Trophoblast cell (in vitro differentiated cells and primary cell): Measurements from ENCODE around the gene ASCL1.
A peak's percentile ranks its signal among the peaks of the same experiment; 100 is the strongest.

Source experiments
- DNase-seq, 2 donors: peaks; one replicate each; pipeline ENCODE4 v3.0.0-alpha.2; 2016
- H2AFZ ChIP-seq: 2 replicates; pipeline ENCODE4 v1.6.1; 2013; ENCODE audit warnings: low read length, moderate library complexity, mild to moderate bottlenecking; ENCODE audit not compliant: insufficient read depth, poor library complexity
- H2AK5ac ChIP-seq: 2 replicates; pipeline ENCODE4 v1.6.1; 2013; ENCODE audit warnings: mild to moderate bottlenecking, low read length
- H2BK120ac ChIP-seq: 2 replicates; pipeline ENCODE4 v1.6.1; 2013; ENCODE audit warnings: low read length, mild to moderate bottlenecking, moderate library complexity; ENCODE audit not compliant: insufficient read depth, poor library complexity
- H2BK12ac ChIP-seq: 2 replicates; pipeline ENCODE4 v1.6.1; 2013; ENCODE audit warnings: mild to moderate bottlenecking, low read length, moderate library complexity
- H2BK5ac ChIP-seq: 2 replicates; pipeline ENCODE4 v1.6.1; 2013; ENCODE audit warnings: low read length, low read depth, moderate library complexity, mild to moderate bottlenecking; ENCODE audit not compliant: poor library complexity
- H3K14ac ChIP-seq: 2 replicates; pipeline ENCODE4 v1.6.1; 2013; ENCODE audit warnings: mild to moderate bottlenecking, low read length
- H3K18ac ChIP-seq: 2 replicates; pipeline ENCODE4 v1.6.1; 2013; ENCODE audit warnings: mild to moderate bottlenecking, low read length
- H3K23ac ChIP-seq: 2 replicates; pipeline ENCODE4 v1.6.1; 2013; ENCODE audit warnings: low read length
- H3K27ac ChIP-seq: 2 replicates; pipeline ENCODE4 v1.5.1; 2013; ENCODE audit warnings: low read depth, mild to moderate bottlenecking, inconsistent platforms, low read length, moderate library complexity
- H3K27me3 ChIP-seq: 2 replicates; pipeline ENCODE4 v1.6.1; 2013; ENCODE audit warnings: inconsistent platforms, mild to moderate bottlenecking, low read length, moderate library complexity; ENCODE audit not compliant: insufficient read depth
- H3K36me3 ChIP-seq, 2 experiments: 1 replicate in 1 of 2; 2 replicates in 1 of 2; pipeline ENCODE4 v1.6.1; 2013; ENCODE audit warnings: low read length in 2 of 2, mild to moderate bottlenecking in 2 of 2, moderate library complexity in 1 of 2; ENCODE audit not compliant: insufficient read depth in 2 of 2, control insufficient read depth in 1 of 2
- H3K4ac ChIP-seq: 2 replicates; pipeline ENCODE4 v1.6.1; 2013; ENCODE audit warnings: low read depth, mild to moderate bottlenecking, low read length, moderate library complexity
- H3K4me1 ChIP-seq, 2 experiments: 1 replicate in 1 of 2; 2 replicates in 1 of 2; pipeline ENCODE4 v1.6.1; 2013; ENCODE audit warnings: low read length in 2 of 2, mild to moderate bottlenecking in 2 of 2, moderate library complexity in 1 of 2; ENCODE audit not compliant: insufficient read depth in 2 of 2, control insufficient read depth in 1 of 2
- H3K4me2 ChIP-seq: 2 replicates; pipeline ENCODE4 v1.6.1; 2013; ENCODE audit warnings: inconsistent platforms, mild to moderate bottlenecking, low read length, moderate library complexity
- H3K4me3 ChIP-seq: 2 replicates; pipeline ENCODE4 v1.5.1; 2013; ENCODE audit warnings: mild to moderate bottlenecking, low read depth, low read length, inconsistent platforms
- H3K79me1 ChIP-seq: one replicate; pipeline ENCODE4 v1.6.1; 2013; ENCODE audit warnings: low read length
- H3K79me2 ChIP-seq: 2 replicates; pipeline ENCODE4 v1.6.1; 2013; ENCODE audit warnings: low read length, mild to moderate bottlenecking; ENCODE audit not compliant: control insufficient read depth, insufficient read depth, poor library complexity
- H3K9ac ChIP-seq: 2 replicates; pipeline ENCODE4 v1.6.1; 2013; ENCODE audit warnings: mild to moderate bottlenecking, low read length
- H3K9me3 ChIP-seq: 2 replicates; pipeline ENCODE4 v1.6.1; 2013; ENCODE audit warnings: low read depth, mild to moderate bottlenecking, control low read depth, inconsistent platforms, low read length; ENCODE audit not compliant: insufficient read depth
- H4K12ac ChIP-seq: 2 replicates; pipeline ENCODE4 v1.6.1; 2013; ENCODE audit warnings: low read depth, mild to moderate bottlenecking, low read length, moderate library complexity
- H4K8ac ChIP-seq: 2 replicates; pipeline ENCODE4 v1.6.1; 2013; ENCODE audit warnings: low read depth, mild to moderate bottlenecking, low read length, moderate library complexity
- H4K91ac ChIP-seq: one replicate; pipeline ENCODE4 v1.6.1; 2013; ENCODE audit warnings: low read depth, mild to moderate bottlenecking, low read length, moderate library complexity
- WGBS: extraction: QIAGEN DNeasy Blood & Tissue Kit; methylation state at CpG from one replicate; pipeline ENCODE4 v1.1.7; 2013; ENCODE audit warnings: missing lambda C conversion rate; ENCODE audit not compliant: insufficient read length, insufficient coverage; ENCODE audit errors: extremely low coverage; 5-methylcytosine and 5-hydroxymethylcytosine counted together

Gene ASCL1

DNA sequence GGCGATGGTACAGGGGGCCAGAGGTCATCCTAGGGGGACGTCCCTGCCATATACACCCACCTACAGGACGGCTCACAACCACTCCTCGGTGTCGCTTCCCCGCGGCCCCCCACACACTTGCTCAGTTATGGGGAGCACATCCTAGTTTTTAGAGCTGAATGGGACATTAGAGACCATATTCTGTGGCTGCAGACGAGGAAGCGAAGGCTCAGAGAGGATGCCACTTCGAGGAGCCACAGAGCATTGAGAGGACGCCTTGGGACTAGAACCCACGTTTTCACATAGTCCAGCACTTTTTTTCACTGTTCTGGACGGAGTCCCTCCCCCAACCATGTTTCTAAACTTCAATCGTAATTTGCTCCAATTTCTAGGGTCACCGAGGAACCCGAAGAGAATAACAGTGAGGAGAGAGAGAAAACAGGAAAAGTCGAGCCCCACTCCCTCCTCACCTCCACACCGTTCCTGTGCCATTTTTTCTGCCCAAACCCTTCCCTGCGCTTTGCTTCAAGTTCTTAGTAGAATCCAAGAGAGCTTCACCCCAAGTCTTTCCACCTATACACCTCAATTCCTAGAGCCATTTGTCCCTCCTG lies 641 bp upstream of the ASCL1 start:
- H2BK5ac ChIP-seq = no peak overlapping the region
- H3K18ac ChIP-seq = no peak overlapping the region
- H3K4me2 ChIP-seq = peak overlapping the region; percentile 29
- H3K9me3 ChIP-seq = peaks cover 11% of the 10 kb centered on the region
- no peak overlapping the region for H3K9ac ChIP-seq
- H3K36me3 ChIP-seq = no peaks in the 10 kb centered on the region
- no peak overlapping the region for H4K8ac ChIP-seq
- no peak overlapping the region for H4K91ac ChIP-seq
- H4K12ac ChIP-seq = no peak overlapping the region
- H2BK12ac ChIP-seq = no peak overlapping the region
- H3K4ac ChIP-seq = no peak overlapping the region
- no peak overlapping the region for H2AFZ ChIP-seq
- H3K79me1 ChIP-seq = no peaks in the 10 kb centered on the region
- no peaks in the 10 kb centered on the region for H3K79me2 ChIP-seq
- no peak overlapping the region for H2BK120ac ChIP-seq
- H3K4me1 ChIP-seq = peaks cover 3 to 9% of the 10 kb centered on the region in 2 experiments
- no peak for DNase-seq
- H3K4me3 ChIP-seq = no peak overlapping the region
- WGBS = no CpG with 5 or more reads among the region's 19 CpGs
- no peak overlapping the region for H2AK5ac ChIP-seq
- H3K14ac ChIP-seq = no peak overlapping the region
- H3K23ac ChIP-seq = no peak overlapping the region
- H3K27me3 ChIP-seq = peaks cover 74% of the 10 kb centered on the region
- H3K27ac ChIP-seq = no peak overlapping the region

DNA sequence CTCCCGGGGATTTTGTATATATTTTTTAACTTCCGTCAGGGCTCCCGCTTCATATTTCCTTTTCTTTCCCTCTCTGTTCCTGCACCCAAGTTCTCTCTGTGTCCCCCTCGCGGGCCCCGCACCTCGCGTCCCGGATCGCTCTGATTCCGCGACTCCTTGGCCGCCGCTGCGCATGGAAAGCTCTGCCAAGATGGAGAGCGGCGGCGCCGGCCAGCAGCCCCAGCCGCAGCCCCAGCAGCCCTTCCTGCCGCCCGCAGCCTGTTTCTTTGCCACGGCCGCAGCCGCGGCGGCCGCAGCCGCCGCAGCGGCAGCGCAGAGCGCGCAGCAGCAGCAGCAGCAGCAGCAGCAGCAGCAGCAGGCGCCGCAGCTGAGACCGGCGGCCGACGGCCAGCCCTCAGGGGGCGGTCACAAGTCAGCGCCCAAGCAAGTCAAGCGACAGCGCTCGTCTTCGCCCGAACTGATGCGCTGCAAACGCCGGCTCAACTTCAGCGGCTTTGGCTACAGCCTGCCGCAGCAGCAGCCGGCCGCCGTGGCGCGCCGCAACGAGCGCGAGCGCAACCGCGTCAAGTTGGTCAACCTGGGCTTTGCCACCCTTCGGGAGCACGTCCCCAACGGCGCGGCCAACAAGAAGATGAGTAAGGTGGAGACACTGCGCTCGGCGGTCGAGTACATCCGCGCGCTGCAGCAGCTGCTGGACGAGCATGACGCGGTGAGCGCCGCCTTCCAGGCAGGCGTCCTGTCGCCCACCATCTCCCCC lies 777 bp downstream of the ASCL1 start:
- Histone ChIP-seq H3K79me2 (no peaks in the 10 kb centered on the region), H4K8ac (no peak overlapping the region), H3K36me3 (no peaks in the 10 kb centered on the region), H3K14ac (no peak overlapping the region), H3K27me3 (peaks cover 79% of the 10 kb centered on the region), H2BK120ac (no peak overlapping the region), H3K9ac (no peak overlapping the region), H3K23ac (no peak overlapping the region), H3K4ac (no peak overlapping the region), H3K27ac (no peak overlapping the region), H2BK5ac (no peak overlapping the region), H2AFZ (no peak overlapping the region), H3K79me1 (no peaks in the 10 kb centered on the region), H4K91ac (no peak overlapping the region), H3K4me2 (peak overlapping the region; percentile 58), H3K4me3 (no peak overlapping the region), H3K18ac (no peak overlapping the region), H2BK12ac (no peak overlapping the region), H3K4me1 (peaks cover 3 to 9% of the 10 kb centered on the region in 2 experiments), H4K12ac (no peak overlapping the region), H2AK5ac (no peak overlapping the region), H3K9me3 (peaks cover 11% of the 10 kb centered on the region)
- DNase-seq = peak; percentile 39 to 67
- no CpG with 5 or more reads among the region's 83 CpGs for WGBS

DNA sequence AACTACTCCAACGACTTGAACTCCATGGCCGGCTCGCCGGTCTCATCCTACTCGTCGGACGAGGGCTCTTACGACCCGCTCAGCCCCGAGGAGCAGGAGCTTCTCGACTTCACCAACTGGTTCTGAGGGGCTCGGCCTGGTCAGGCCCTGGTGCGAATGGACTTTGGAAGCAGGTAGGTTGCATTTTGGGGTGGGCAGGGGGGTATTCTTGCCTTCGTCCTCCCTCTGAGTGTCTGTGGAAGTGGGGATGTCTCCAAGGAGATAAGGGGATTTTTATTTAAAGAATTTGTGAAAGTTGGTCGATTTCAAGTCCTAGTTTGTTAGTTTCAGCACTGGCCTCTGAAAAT lies 1.3 kb downstream of the ASCL1 start:
- Histone ChIP-seq H3K23ac (no peak overlapping the region), H3K4me2 (peak overlapping the region; percentile 58), H4K91ac (no peak overlapping the region), H3K4me3 (no peak overlapping the region), H3K18ac (no peak overlapping the region), H2BK12ac (no peak overlapping the region), H3K14ac (no peak overlapping the region), H3K9me3 (peaks cover 13% of the 10 kb centered on the region), H3K27ac (no peak overlapping the region), H3K27me3 (peaks cover 84% of the 10 kb centered on the region), H3K79me1 (no peaks in the 10 kb centered on the region), H4K12ac (no peak overlapping the region), H2AFZ (no peak overlapping the region), H2BK5ac (no peak overlapping the region), H3K79me2 (no peaks in the 10 kb centered on the region), H3K4ac (no peak overlapping the region), H2AK5ac (no peak overlapping the region), H3K36me3 (no peaks in the 10 kb centered on the region), H2BK120ac (no peak overlapping the region), H3K9ac (no peak overlapping the region), H3K4me1 (peaks cover 3 to 9% of the 10 kb centered on the region in 2 experiments), H4K8ac (no peak overlapping the region)
- DNase-seq = no peak
- no CpG with 5 or more reads among the region's 15 CpGs for WGBS

DNA sequence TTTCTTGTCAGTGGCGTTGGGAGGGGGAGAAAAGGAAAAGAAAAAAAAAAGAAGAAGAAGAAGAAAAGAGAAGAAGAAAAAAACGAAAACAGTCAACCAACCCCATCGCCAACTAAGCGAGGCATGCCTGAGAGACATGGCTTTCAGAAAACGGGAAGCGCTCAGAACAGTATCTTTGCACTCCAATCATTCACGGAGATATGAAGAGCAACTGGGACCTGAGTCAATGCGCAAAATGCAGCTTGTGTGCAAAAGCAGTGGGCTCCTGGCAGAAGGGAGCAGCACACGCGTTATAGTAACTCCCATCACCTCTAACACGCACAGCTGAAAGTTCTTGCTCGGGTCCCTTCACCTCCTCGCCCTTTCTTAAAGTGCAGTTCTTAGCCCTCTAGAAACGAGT lies 1.9 kb downstream of the ASCL1 start:
- Histone ChIP-seq H3K9me3 (peaks cover 13% of the 10 kb centered on the region), H3K36me3 (no peaks in the 10 kb centered on the region), H4K91ac (no peak overlapping the region), H3K27me3 (peaks cover 83% of the 10 kb centered on the region), H3K79me1 (no peaks in the 10 kb centered on the region), H2BK120ac (no peak overlapping the region), H3K23ac (no peak overlapping the region), H2BK5ac (no peak overlapping the region), H4K12ac (no peak overlapping the region), H3K27ac (no peak overlapping the region), H3K4me1 (peaks cover 3 to 9% of the 10 kb centered on the region in 2 experiments), H3K9ac (no peak overlapping the region), H3K18ac (no peak overlapping the region), H2AFZ (no peak overlapping the region), H4K8ac (no peak overlapping the region), H3K4me2 (no peak overlapping the region), H3K4me3 (no peak overlapping the region), H3K4ac (no peak overlapping the region), H2AK5ac (no peak overlapping the region), H2BK12ac (no peak overlapping the region), H3K14ac (no peak overlapping the region), H3K79me2 (no peaks in the 10 kb centered on the region)
- no CpG with 5 or more reads among the region's 14 CpGs for WGBS
- DNase-seq = no peak
